Measurements from ENCODE around the gene KRT8. TPM values are rescaled to one million over a fixed set of nuclear protein-coding genes. Genes with fewer than 3 reads are reported as not detected.
A peak's percentile ranks its signal among the peaks of the same experiment; 100 is the strongest.

Gene KRT8
- total RNA-seq, 1 experiment from 2014 or later, result 441 TPM

DNA sequence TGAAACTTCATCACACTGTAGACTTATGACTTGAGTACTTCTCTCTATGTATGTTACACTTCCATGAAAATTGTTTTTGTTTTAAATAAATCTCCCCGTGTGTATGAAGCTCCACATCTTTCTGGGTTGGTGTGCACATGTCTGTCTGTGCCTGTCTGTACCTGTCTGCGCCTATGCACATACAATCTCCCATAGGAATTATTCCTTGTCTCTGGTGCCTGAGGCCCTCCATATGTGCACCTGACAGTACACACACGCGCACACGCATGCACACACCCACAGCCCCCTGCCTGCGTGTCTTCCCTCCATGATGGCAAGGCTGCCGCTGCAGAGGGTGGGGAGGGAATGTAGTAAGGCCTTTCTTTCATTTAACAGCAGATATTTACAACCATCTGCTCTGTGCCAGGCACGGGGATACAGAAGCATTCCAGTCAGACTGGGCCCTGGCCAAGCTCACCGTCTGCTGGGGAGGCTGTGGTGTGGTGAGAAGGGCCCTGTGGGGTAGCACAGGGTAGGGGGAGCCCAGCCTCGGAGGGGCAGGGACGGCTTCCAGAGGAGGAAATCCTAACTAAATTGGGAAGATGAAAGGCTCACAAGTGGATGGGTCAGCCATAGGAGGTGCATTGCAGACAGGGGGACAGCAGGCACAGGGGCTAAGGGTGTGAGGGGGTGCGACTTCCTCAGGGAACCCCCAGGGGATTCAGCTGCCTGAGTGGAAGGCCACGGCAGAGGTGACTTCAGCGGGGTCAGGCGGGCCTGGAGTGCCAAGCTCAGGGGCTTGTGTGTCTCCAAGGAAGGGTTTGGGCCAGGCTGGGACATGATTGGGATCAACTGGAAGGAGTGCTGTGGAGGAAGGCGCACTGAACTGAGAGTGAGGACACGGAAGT lies 26.1 kb downstream of the KRT8 start:
- no peak for DNase-seq (ENCODE audit: extremely low read depth, low read depth)

DNA sequence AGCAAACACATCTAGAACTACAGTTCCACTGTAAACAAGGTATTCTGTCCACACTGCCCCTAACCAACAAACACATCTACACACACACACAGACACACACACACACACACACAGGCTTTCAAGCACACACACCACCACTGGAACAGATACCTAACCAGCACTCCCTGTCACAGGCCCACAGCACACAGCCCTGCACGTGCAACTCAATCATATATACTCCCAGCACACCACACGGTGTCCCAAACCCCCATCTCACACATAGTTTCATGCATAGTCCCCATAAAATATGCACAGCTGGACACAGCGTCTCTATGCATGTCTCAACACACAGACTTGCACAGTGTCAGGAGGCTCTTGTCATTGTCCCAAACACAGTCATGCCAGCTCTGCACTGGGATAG lies 27.6 kb downstream of the KRT8 start:
- DNase-seq (ENCODE audit: extremely low read depth, low read depth), result no peak

DNA sequence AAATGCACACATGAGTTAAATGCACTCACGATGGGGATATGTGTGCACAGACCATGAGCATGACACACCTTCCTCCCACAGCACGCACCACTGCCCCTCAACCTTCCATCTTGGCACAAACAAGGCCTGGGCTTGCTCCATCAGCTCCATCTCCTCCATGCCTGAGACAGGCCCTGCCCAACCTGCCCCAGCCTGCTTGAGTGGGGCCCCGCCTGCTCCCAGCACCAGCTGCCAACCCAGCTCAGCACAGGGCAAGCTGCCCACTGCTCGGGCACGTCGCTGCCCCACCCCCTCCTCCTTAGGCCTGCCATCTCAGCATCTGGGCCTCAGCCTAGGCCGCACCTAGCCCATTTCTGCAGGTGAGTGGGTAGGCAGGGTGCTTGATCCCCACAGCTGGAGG lies 28.5 kb downstream of the KRT8 start:
- DNase-seq (ENCODE audit: extremely low read depth, low read depth), result no peak

DNA sequence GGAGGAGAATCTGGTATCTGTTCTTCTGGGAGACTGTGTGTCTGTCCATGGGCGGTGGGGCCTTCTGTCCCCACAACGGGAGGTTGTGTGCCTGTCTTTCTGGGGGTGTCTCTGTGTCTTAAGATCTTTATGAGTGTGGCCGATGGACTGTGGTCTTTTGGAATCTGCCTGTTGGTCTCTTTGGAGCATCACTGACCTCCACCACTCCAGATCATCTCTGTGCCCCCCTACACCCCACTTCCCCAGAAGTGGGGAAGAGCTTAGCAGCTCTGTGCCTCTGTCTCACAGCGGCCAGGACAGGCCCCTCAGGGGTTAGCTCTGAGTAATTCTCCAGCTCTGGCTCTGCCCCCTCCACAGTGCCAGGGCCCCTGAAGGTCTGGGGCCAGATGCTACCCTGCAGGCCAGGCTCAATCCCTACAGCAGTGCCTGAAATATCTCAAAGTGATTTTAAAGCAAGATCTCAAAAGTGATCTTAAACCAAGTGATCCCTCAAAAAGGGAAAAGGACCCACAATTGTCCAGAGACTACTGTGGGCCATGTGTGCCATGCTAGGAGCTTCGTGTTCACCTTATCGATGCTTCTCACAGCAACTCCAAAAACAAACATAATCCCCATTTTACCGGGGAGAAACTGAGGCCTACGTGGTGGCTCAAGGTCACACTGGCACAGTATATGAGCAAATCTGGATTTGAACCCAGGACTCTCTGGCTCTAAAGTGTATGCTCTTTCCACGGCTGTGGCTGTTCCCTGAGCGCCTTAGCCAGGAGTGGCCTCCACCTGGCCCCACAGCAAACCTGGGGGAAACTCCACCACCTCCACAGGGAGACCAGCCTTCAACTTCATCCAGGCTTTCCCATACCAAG lies 30.1 kb downstream of the KRT8 start:
- DNase-seq (ENCODE audit: extremely low read depth, low read depth), result no peak

DNA sequence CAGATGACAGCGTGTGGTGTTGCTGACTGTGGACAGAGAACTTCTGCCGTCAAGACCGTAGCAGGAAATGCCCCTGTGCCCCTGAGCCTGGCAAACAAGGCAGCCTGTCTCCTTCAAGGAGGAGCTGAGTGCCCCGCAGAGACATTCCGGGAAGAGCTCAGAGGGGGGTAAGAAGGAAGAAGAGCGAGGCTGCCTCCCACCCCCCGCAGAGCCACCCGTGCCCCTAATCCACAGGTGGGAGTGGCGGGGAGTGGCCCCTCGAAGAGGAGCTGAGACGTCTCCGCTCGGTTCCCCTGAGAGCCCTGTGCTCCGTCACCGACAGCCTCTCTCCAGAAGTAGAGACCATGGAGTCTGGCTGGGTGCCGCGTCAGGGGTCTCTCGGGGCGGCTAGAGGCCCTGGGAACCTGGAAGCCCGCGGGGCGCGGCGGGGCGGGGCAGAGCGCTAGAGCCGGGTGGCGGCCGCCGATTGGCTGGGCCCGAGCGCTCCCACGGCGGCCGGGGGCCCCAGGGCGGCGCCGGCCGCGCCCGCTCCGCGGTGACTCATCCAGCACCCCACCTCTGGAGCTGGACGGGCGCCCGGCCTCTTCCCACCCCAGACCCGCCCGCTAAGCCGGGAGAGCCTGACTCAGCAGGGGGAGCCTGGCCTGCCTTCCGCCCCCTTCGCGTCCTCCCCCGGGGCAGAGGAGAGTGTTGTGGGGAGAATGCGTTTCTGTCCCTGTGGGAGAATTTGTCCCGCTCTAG lies 30.9 kb downstream of the KRT8 start:
- peak; percentile 93 for DNase-seq (ENCODE audit: extremely low read depth, low read depth)

DNA sequence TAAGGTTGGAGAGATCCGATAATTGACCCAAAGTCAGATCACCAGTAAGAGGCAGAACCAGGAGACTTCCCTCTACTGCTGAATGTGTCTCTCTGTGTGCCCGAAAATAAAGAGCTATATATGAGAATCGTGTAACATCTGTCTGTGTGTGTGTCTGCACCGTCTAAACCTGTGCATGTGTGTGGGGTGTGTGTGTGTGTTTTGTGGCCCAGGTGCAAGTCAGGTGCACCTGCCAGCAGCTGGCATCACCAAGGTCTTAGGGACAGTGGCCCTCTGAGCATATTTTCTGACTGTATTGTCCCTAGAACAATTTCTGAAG lies 31.4 kb downstream of the KRT8 start:
- DNase-seq (ENCODE audit: extremely low read depth, low read depth), result no peak

DNA sequence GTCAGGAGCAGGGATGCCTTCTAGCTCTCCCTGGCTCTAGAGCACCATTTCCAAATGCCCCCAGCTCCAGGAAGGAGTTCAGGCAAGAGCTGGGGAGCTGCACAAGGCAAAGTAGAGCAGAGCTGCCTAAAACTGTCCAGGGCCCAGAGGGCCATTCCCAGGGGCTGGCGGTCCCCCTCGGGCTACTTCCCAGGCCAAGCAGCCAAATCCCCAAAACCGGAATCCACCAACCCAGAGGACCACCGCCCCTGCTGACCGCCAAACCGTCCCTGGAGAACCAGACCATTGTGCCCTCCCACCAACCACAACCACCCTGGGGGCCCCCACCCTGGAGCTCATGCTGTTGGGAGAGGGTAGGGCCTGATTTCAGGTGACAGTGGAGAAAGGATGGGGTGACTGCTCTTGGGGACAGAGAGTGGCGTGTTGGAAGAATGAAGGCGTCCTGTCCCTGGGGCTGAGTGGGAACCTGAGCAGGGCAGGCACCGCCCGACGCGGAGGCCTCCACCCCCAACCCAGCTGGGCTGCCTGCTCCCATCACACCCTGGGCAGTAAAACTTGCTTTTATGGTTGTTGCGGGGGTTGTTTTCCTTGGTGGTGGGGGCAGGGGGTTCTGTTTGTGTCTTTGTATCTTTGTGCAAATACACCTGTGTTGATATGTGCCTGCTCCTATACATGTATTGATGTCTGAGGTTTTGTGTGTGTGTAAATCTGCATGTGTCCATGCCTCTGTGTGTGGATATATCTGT lies 32.1 kb downstream of the KRT8 start:
- no peak for DNase-seq (ENCODE audit: extremely low read depth, low read depth)

DNA sequence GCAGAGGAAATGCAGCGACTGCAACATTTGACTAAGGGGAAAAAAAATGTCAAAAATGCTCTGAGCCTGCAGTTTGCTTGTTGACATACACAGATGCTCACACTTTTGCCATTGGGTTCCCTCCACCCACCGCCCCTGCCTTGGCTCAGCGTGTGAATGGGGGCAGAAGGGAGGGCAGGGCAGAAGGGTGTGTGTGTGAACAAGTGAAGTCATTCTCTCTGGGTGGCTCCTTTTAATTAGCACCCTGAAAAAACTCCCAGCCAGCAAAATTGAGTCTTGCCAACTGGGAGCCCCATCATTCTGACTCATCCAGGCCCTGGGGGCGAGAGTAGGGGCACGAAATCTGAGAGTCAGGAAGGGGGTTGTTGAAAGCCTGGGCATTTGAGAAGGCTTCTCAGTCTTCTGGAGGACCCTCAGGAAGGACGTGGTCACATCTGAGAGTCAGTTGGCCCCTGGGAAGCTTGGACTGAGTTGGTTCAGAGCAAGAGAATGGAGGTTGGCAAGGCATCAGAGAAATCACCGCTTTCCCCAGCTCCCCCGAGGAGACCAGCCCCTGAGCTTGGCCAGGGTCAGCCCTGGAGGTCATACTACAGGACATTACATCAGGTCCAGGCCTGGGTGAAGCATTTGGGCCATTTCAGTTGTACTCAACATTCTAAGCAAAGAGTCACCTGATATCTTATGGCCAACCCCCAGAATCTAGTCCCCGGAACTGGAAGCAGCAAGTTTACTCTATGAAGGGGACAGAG lies 33.4 kb downstream of the KRT8 start:
- peak; percentile 70 for DNase-seq (ENCODE audit: extremely low read depth, low read depth)

DNA sequence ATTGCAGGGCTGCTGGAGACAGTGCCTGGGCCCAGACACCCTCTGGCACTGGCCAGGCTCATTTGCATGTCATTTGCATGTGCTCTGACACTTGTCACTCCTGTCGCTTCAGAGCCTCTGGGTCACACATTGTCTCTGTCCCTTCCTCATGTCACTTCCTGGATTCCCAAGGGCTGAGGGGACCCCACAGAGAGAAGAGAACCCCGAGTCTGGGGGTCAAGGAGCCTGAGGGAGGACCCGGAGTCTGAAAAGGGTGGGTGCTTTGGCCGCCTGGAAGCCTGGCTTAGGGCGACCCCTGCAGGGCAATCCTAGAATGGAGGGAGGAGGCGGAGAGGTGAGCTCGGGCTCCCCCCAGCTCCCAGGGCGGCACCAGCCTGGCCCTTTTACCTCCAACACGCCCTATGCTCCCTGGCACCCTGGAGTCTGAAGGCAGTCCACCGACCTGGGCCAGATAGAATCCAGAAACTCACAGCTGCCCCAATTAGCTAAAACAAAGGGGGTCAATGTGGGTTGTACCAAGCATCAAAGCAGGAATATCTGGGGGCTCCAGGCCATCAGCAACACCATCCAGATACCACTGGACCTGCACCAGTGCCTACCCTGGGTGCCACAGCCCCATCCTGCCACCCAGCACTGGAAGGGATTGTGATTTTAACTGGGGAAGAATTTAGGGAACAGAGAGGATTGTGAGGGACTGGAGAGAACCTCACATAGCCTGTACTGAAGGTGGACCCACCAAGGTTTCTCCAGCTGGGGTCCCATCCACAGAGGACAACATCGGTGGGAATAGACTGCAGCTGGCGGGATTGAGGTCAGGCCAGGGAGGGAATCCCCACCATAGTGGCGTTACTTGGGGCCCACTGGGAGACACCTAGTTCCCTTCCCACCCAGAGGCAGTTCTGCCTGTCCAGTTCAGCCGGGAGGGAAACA lies 34.2 kb downstream of the KRT8 start:
- peak; percentile 76 for DNase-seq (ENCODE audit: extremely low read depth, low read depth)

DNA sequence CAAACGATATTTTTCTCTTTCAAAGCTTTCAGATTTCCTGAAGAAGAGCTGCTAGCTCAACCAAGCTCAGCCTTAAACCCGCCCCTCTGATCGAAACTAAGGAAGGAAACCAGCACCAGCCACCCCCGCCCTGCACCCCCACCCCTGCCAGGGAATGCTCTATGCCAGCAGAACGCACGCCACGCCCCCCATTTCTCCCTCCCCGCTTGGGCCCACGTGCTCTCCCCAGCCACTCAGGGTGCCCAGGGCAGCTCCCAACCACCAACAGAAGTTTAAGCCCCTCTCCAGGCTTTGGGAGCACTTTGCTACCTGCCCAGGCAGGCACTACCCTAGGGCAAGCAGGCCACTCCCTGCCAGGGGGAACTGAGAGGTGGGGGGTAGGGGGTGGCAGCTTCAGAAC lies 37.2 kb downstream of the KRT8 start:
- DNase-seq (ENCODE audit: extremely low read depth, low read depth), result no peak

DNA sequence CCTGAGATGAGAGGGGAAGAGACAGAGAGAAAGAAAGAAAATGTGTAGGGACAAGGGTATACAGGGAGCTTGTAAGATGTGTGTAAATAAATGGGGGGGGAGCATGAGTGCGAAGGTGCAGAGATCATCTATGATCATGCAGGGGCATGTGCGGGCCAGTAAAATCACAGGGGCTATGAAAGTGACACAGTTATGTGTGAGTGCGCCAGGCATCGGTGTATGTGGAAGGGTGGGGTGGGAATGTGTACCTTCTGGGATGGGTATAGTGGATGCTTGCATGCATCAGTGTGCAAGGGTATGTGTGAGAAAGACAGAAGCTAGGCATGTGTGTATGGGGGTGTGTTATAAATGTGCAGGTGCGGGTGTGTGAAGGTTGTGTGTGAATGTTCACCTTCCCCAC lies 37.7 kb downstream of the KRT8 start:
- DNase-seq (ENCODE audit: extremely low read depth, low read depth), result no peak

DNA sequence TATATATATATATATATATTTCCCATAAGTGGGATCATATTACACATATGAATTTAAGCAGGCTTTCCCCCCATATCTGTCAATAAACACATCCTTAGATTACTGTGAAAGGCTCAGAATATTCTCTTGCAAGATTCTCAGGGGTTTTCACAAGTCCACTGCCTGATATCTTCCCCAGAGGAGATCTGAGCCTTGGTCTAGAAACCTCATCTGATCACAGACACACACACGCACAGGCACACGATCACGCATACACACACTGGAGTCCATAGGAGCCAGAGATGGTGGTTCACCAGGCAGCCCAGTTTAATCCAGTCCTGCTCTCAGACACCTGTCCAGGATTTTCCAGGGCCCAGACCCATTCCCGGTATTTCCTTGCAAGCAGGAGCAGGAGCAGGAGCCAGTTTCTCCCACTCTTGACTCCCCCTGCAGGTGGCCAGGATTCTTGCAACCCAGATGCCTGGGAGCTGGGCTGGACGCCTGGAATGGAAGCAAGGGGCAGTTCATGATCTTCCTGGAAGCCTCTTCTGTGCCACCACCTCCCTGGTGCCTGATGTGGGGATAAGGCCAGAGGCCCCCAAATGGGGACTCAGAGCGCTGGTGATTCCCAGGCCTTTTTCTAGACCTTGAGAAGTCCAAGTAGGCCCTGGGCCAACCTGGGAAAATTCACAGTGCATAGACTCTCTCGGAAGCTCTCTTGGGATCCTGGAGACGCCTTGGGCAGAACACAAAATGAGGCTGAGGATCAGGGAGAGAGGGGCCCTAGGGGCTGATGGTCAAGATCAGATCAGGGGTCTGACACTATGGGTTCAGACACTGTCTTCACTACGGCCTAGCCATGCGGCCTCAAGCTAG lies 39.6 kb downstream of the KRT8 start:
- DNase-seq (ENCODE audit: extremely low read depth, low read depth), result peak; percentile 78

DNA sequence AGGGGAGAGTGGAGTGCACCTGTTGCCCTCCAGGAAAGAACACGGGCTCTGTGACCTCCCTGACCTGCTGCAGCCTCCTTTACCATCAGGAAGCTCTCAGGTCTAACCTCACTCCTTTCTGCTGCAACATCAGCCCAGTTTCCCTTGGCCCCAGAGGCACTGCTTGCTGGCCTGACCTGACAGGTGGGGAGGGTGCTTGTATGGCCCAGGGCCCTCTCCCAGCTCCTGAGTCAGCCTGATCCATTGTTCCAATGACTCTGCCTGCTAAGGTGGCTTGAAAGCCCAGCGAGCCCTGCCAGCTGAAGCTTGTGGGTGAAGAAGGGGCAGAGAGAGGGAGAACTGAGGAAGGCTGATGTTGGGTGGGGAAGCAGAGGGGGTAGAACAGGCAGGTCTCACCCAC lies 42.9 kb downstream of the KRT8 start:
- no peak for DNase-seq (ENCODE audit: extremely low read depth, low read depth)

DNA sequence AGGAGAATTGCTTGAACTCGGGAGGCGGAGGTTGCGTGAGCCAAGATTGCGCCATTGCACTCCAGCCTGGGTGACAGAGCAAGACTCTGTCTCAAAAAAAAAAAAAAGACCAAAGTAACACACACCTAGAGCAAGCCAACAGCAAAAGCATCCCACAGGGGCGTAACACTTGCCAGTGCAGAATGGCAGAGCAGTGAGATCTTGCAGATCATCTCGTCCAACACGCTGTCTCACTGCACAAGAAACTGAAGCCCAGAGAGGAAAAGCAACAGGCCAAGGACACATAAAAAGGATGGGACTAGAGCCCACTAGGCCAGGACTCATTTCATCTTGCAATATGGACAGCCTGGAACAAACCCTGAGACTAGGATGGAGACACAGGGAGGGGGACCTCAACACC lies 43.4 kb downstream of the KRT8 start:
- DNase-seq (ENCODE audit: extremely low read depth, low read depth), result no peak

DNA sequence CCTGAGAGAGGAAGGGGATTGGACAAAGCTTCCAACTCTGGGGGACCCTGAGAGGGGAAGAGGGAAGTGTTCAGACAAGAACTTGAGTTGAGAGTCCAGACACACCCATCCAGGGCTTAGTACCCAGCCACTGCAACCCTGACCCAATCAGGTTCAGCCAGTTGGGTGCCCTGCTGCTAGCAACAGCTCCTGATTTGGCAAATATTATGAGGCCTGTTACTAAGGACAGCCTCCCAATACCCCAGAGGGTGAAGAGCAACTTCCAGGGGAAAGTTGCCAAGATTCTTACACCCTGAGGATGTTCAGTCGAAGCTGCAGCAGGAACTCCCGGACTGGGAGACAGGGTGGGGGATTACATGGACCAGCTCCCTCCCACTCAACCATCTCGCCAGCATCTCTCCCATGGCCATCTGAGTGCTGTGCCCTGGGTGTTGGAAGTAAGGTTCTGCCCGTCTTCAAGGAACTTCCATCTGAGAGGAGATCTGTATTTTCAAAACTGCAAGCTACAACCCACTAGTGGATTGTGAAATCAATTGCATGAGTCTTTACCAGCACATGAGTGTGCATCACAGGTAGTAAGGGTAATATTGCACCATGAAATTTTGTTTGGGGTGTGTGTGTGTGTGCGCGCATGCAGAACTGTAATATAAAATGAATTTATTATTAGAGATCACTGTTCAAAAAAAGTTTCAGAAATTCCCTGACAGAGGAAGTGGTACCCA lies 44.6 kb downstream of the KRT8 start:
- DNase-seq (ENCODE audit: extremely low read depth, low read depth), result no peak

DNA sequence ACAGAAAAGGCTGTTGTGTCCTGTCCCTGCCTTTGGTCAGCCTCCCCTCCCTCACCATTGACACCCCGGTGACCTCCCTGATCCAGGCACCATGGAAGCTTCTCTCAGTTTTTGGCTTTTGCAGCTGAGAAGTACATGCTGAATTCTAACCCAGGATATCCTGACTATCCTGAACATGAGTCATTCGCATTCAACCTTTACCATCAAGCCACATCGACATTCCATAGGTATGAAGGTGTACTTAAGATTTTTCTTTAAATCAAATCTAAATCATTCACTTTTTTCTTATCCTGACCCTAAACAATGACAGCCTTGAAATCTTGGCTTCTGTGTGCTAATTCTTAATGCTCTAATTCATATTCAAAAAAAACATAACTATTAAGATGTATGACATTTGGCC lies 47.4 kb downstream of the KRT8 start:
- no peak for DNase-seq (ENCODE audit: extremely low read depth, low read depth)

DNA sequence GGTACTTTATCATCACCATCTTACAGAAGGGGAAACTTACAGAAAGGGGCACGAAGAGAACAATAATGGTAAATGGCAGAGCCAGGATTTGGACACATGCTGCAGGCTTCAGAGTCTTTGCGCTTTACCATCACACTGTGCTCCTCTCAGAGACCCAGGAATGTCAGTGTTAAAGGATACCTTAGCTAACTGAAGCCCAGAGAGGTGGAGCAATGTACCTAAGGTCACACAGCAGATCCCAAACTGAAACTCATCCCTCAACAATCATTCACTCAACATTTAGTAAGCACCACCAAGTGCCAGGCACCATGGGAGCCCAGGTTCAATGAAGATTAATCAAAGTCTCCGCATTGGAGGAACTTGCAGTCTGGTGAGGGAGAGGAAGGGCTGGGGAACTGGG lies 48.1 kb downstream of the KRT8 start:
- no peak for DNase-seq (ENCODE audit: extremely low read depth, low read depth)

All from NCI-H460 (cell line).